SK-N-SH (cell line): ENCODE results near the gene SMARCE1.

Experiments used
- EP300 ChIP-seq, 2 experiments: IDR thresholded peaks; 2 replicates each; pipeline versions ENCODE4 v1.4.0 to v1.6.1; 2012; ENCODE audit warnings: borderline replicate concordance in 1 of 2, low read depth in 1 of 2, low read length in 1 of 2
- EZH2phosphoT487 ChIP-seq: fragments of 200-600 bp; sonication (generic); IDR thresholded peaks from 2 replicates; pipeline ENCODE4 v1.6.1; 2017; ENCODE audit warnings: low read depth, mixed run types, mild to moderate bottlenecking, antibody characterized with exemption, moderate library complexity, borderline replicate concordance
- FOXM1 ChIP-seq: IDR thresholded peaks from 2 replicates; pipeline ENCODE4 v1.4.0; 2012; ENCODE audit warnings: low read depth, mild to moderate bottlenecking
- JUND ChIP-seq: IDR thresholded peaks from 2 replicates; pipeline ENCODE4 v1.4.0; 2012
- POLR2AphosphoS5 ChIP-seq: IDR thresholded peaks from 2 replicates; pipeline ENCODE4 v1.6.1; 2012; ENCODE audit warnings: low read depth, low read length
- RFX5 ChIP-seq: IDR thresholded peaks from 2 replicates; pipeline ENCODE4 v1.6.1; 2012; ENCODE audit warnings: mild to moderate bottlenecking, improper control_type of control experiment, low read length
- TAF1 ChIP-seq: IDR thresholded peaks from 2 replicates; pipeline ENCODE4 v1.6.1; 2012; ENCODE audit warnings: low read depth, mild to moderate bottlenecking, low read length, moderate library complexity, borderline replicate concordance
- YY1 ChIP-seq: IDR thresholded peaks from 2 replicates; pipeline ENCODE4 v1.4.0; 2012; ENCODE audit warnings: low read depth, mild to moderate bottlenecking
- TF ChIP-seq, protein P1 (sequence below): fragments of 200-600 bp; sonication (generic); IDR thresholded peaks from 2 replicates; pipeline ENCODE4 v1.6.1; 2017; ENCODE audit warnings: antibody characterized with exemption, mild to moderate bottlenecking, moderate library complexity
- TF ChIP-seq, protein P2 (sequence below): fragments of 150-350 bp; IDR thresholded peaks from 2 replicates; pipeline ENCODE4 v1.6.1; 2017; ENCODE audit warnings: antibody characterized with exemption, low read length, low read depth, borderline replicate concordance
- TF ChIP-seq, protein P3 (sequence below): IDR thresholded peaks from 2 replicates; pipeline ENCODE4 v1.6.1; 2012; ENCODE audit warnings: mild to moderate bottlenecking, low read depth, low read length, moderate library complexity

DNA sequence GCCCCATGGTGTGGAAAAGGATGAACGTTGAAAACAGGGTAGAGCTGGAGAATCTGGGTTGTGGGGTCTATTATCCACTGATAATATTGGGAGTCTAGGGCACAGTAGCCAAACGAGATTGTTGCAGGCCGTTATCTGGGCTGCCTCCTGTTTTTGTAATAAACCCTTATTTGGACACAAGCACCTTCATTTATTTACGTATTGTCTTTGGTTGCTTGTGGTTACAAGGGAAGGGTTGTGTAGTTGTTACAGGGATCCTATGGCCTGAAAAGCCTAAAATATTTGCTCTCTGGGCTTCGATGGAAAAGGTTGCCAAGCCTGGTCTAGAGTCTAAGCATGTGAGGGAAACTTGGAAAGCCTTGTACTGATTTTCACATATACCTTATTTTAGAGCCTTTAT lies 4.3 kb upstream of the SMARCE1 start:
- TF ChIP-seq, protein P1, sequence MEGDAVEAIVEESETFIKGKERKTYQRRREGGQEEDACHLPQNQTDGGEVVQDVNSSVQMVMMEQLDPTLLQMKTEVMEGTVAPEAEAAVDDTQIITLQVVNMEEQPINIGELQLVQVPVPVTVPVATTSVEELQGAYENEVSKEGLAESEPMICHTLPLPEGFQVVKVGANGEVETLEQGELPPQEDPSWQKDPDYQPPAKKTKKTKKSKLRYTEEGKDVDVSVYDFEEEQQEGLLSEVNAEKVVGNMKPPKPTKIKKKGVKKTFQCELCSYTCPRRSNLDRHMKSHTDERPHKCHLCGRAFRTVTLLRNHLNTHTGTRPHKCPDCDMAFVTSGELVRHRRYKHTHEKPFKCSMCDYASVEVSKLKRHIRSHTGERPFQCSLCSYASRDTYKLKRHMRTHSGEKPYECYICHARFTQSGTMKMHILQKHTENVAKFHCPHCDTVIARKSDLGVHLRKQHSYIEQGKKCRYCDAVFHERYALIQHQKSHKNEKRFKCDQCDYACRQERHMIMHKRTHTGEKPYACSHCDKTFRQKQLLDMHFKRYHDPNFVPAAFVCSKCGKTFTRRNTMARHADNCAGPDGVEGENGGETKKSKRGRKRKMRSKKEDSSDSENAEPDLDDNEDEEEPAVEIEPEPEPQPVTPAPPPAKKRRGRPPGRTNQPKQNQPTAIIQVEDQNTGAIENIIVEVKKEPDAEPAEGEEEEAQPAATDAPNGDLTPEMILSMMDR = no peak
- TF ChIP-seq YY1 = no peak
- TF ChIP-seq, protein P2, sequence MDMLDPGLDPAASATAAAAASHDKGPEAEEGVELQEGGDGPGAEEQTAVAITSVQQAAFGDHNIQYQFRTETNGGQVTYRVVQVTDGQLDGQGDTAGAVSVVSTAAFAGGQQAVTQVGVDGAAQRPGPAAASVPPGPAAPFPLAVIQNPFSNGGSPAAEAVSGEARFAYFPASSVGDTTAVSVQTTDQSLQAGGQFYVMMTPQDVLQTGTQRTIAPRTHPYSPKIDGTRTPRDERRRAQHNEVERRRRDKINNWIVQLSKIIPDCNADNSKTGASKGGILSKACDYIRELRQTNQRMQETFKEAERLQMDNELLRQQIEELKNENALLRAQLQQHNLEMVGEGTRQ = no peak
- TF ChIP-seq JUND = no peak
- TF ChIP-seq POLR2AphosphoS5 = no peak
- TF ChIP-seq, protein P3, sequence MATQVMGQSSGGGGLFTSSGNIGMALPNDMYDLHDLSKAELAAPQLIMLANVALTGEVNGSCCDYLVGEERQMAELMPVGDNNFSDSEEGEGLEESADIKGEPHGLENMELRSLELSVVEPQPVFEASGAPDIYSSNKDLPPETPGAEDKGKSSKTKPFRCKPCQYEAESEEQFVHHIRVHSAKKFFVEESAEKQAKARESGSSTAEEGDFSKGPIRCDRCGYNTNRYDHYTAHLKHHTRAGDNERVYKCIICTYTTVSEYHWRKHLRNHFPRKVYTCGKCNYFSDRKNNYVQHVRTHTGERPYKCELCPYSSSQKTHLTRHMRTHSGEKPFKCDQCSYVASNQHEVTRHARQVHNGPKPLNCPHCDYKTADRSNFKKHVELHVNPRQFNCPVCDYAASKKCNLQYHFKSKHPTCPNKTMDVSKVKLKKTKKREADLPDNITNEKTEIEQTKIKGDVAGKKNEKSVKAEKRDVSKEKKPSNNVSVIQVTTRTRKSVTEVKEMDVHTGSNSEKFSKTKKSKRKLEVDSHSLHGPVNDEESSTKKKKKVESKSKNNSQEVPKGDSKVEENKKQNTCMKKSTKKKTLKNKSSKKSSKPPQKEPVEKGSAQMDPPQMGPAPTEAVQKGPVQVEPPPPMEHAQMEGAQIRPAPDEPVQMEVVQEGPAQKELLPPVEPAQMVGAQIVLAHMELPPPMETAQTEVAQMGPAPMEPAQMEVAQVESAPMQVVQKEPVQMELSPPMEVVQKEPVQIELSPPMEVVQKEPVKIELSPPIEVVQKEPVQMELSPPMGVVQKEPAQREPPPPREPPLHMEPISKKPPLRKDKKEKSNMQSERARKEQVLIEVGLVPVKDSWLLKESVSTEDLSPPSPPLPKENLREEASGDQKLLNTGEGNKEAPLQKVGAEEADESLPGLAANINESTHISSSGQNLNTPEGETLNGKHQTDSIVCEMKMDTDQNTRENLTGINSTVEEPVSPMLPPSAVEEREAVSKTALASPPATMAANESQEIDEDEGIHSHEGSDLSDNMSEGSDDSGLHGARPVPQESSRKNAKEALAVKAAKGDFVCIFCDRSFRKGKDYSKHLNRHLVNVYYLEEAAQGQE = no peak
- TF ChIP-seq EP300 (IDR thresholded peaks at IDR 0.05; ENCODE audit: borderline replicate concordance in 1 of 2, low read depth in 1 of 2, low read length in 1 of 2) = no peak
- TF ChIP-seq EZH2phosphoT487 = no peak
- TF ChIP-seq TAF1 = no peak
- TF ChIP-seq RFX5 = no peak
- no peak for TF ChIP-seq FOXM1
